Lower leg skin (tissue), 4 donors: Measurements from ENCODE around the gene GPATCH2L. TPM values are rescaled to one million over a fixed set of nuclear protein-coding genes. Genes with fewer than 3 reads are reported as not detected.

Experiments
- DNase-seq, 2 donors: peaks; one replicate each; pipeline ENCODE4 v3.0.0-alpha.2; 2019; ENCODE audit warnings: low spot score in 2 of 2
- H3K4me3 ChIP-seq: fragments of 200-600 bp; sonication (generic); 2 replicates; pipeline ENCODE4 v1.5.1; 2017; ENCODE audit warnings: mild to moderate bottlenecking, low read depth; ENCODE audit not compliant: poor library complexity, severe bottlenecking
- POLR2A ChIP-seq, 2 donors: fragments of 450-650 bp; IDR thresholded peaks; one replicate each; pipeline ENCODE4 v1.6.1; 2016 to 2017; ENCODE audit warnings: antibody characterized with exemption in 2 of 2, mild to moderate bottlenecking in 1 of 2, moderate library complexity in 1 of 2
- WGBS, 2 donors: methylation state at CpG; one replicate each; pipeline ENCODE4 v1.1.5; 2018; 5-methylcytosine and 5-hydroxymethylcytosine counted together
- intact Hi-C: fragments of 100-400 bp; cut with DNase I; formaldehyde crosslinking; loops from one replicate; pipeline ENCODE4 v1.15.0; 2023; ENCODE audit warnings: low total_unique reads
- total RNA-seq, 4 donors: library from RNA; depleted of rRNA; stranded (reverse); fragments of >200 nt; gene quantifications; one replicate each; pipeline ENCODE4 v1.1.0, GENCODE V29; 2016
- TF ChIP-seq, protein P1 (sequence below), 3 donors: fragments of 450-650 bp; IDR thresholded peaks; one replicate each; pipeline ENCODE4 v1.5.1; 2016; ENCODE audit warnings: antibody characterized with exemption in 3 of 3, mild to moderate bottlenecking in 3 of 3, moderate library complexity in 2 of 3

GPATCH2L gene
- total RNA-seq, 4 donors from 2014 or later: 27.7 to 62.1 (median 33.0) TPM

DNA sequence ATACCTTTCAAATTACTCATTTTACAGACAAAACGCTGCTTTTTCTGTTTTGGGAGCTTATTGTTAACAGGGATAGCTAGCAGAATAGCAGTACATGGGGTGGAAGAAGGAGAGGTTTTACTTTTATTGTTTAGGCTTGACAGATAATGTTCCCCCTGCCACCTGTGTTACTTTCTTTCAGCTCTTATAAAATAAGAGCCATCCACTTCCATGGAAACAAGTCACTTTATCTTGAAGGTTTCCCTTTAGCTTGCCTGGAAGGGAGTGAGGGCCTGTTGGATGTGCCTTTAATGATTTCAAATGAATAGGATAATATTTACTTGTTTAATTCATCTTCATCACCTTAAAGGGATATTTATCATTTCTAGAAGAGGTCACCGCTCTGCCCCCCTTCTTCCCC, 23.3 kb downstream of the GPATCH2L start:
- intact Hi-C loops: no loop called here
- no peak overlapping the region for H3K4me3 ChIP-seq
- no peak for DNase-seq
- WGBS, 2 donors: 90 to 97% methylated on average over 2 of the region's 2 CpGs
- TF ChIP-seq POLR2A (IDR thresholded peaks at IDR 0.05): no peak
- TF ChIP-seq, protein P1, sequence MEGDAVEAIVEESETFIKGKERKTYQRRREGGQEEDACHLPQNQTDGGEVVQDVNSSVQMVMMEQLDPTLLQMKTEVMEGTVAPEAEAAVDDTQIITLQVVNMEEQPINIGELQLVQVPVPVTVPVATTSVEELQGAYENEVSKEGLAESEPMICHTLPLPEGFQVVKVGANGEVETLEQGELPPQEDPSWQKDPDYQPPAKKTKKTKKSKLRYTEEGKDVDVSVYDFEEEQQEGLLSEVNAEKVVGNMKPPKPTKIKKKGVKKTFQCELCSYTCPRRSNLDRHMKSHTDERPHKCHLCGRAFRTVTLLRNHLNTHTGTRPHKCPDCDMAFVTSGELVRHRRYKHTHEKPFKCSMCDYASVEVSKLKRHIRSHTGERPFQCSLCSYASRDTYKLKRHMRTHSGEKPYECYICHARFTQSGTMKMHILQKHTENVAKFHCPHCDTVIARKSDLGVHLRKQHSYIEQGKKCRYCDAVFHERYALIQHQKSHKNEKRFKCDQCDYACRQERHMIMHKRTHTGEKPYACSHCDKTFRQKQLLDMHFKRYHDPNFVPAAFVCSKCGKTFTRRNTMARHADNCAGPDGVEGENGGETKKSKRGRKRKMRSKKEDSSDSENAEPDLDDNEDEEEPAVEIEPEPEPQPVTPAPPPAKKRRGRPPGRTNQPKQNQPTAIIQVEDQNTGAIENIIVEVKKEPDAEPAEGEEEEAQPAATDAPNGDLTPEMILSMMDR (IDR thresholded peaks at IDR 0.05): no peak

DNA sequence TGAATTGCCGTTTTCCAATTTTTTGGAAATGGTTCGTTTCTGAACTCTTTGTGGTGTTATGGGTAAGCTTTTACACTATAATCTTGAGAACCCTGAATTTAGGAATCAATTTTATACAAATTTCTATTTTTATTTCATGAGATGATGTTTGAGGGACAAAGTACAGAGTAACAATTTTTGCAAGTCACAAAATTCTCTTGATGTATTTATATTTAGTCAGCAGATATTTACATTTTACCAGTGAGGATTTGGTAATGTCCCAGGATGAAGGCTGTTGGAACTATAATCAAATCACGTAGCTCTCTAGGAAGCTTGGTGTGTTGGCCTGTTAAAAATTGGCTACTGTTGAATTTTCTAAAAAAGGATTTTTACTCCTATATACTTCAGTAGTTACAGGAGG, 24.2 kb downstream of the GPATCH2L start:
- 94 to 97% methylated on average over 3 of the region's 3 CpGs for WGBS, 2 donors
- no peak overlapping the region for H3K4me3 ChIP-seq
- no peak for DNase-seq
- TF ChIP-seq POLR2A (IDR thresholded peaks at IDR 0.05): no peak
- TF ChIP-seq, protein P1 (IDR thresholded peaks at IDR 0.05): no peak
- intact Hi-C loops: no loop called here

DNA sequence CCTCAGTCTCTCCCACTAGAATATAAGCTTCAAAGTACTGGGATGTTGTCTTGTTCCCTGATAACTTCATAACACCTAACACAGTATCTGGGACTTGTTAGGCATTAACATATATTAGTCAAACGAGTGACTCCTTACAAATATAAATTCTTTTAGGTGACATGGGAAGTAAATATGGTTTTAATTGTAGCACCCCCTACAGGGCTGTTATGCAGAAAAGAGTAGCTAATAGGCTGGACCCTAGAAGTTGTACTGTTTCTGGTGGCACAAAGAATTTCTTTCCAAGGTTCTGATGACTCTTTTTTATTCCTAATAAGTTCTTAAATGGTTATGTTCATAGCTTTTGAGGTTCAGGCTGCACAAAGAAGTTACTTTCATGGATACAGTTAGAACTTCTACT, 29.8 kb downstream of the GPATCH2L start:
- DNase-seq: no peak
- intact Hi-C loops: no loop called here
- no peak overlapping the region for H3K4me3 ChIP-seq
- TF ChIP-seq, protein P1 (IDR thresholded peaks at IDR 0.05): no peak
- no peak for TF ChIP-seq POLR2A (IDR thresholded peaks at IDR 0.05)
- 60 to 83% methylated on average over 1 of the region's 1 CpG for WGBS, 2 donors

DNA sequence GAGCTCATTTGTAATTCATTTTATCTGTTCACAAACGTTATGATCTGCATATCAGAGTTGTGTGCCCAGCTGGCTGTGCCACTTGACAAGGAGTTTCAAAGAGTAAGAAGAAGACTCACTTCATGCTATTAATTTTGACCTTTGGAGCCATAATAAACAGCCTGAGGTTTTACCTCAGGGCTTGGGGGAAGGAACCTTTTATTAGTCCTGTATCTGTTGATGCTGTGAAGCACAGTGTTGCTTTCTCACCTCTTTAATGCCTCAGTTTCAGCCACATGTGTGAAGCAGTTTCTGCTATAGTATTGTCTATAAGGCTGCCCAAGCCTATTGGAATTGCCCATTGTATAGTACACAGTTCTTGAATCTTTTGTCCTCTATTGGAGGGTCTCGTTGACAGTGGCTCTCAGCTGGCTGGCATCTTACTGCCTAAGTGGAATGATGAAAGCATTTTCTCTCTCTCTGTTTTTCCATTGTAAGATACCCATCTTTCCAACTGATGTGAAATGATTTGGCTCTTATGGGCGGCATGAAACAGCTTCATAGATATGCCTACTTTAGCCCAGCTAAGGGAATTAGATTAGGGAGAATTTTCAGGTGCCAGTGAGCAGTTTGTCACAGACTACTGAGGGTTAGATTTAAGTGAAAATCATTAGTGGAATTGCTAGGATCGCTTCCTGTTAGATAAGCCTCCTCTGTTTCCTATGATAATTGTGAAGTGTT, 34.7 kb downstream of the GPATCH2L start:
- intact Hi-C loops: no loop called here
- TF ChIP-seq POLR2A (IDR thresholded peaks at IDR 0.05): no peak
- TF ChIP-seq, protein P1 (IDR thresholded peaks at IDR 0.05): no peak
- 74 to 76% methylated on average over 4 of the region's 4 CpGs for WGBS, 2 donors
- no peak overlapping the region for H3K4me3 ChIP-seq
- no peak for DNase-seq

DNA sequence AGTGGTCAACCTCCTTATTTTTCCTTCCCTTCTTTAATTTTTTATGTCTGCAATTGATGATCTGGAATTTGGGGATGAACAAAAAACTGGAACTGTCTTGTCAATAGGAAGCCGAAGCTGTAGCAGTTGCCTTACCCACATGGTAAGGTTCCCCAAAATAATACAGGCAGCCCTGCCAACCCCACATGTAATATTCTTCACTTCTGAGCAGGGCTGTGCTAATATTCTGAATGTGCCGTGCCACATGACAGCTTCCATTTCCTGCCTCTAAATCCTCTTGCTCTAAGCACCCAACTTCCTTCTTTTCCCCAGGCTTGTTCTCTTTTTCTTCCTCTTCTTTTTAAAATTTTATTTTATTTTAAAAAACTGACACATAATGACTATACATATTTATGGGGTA, 39.6 kb downstream of the GPATCH2L start:
- peak in 1 of 2 donors; percentile 27 for DNase-seq
- TF ChIP-seq POLR2A (IDR thresholded peaks at IDR 0.05): no peak
- TF ChIP-seq, protein P1 (IDR thresholded peaks at IDR 0.05): no peak
- 81 to 93% methylated on average over 2 of the region's 2 CpGs for WGBS, 2 donors
- intact Hi-C loops: no loop called here
- H3K4me3 ChIP-seq: no peak overlapping the region

DNA sequence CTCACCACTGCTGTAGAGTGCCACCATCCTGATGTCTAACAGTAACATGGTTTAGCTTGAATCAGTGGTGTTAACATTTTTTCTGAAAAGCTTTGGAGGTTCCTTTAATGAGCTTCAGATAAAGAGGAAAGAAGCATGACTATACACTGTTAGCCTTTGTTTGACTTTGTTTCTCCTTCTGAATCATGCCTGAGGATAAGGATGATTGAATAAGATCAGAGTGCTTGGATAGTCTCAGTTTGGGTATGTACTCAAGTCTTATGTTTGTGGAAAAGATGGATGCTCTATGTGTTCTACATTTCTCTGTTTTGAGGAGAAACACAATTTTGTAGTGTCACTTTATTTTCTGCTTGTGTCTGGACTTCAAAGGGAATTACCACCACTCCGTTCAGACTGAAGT, 42.0 kb downstream of the GPATCH2L start:
- no peak for DNase-seq
- WGBS, 2 donors: 66 to 67% methylated on average over 1 of the region's 1 CpG
- intact Hi-C loops: no loop called here
- H3K4me3 ChIP-seq: no peak overlapping the region
- TF ChIP-seq, protein P1 (IDR thresholded peaks at IDR 0.05): no peak
- no peak for TF ChIP-seq POLR2A (IDR thresholded peaks at IDR 0.05)
